ENCODE data around the gene C10orf71. TPM values are rescaled to one million over a fixed set of nuclear protein-coding genes. Genes with fewer than 3 reads are reported as not detected.

C10orf71 gene
- total RNA-seq, 1 donor from 2014 or later = not detected

DNA sequence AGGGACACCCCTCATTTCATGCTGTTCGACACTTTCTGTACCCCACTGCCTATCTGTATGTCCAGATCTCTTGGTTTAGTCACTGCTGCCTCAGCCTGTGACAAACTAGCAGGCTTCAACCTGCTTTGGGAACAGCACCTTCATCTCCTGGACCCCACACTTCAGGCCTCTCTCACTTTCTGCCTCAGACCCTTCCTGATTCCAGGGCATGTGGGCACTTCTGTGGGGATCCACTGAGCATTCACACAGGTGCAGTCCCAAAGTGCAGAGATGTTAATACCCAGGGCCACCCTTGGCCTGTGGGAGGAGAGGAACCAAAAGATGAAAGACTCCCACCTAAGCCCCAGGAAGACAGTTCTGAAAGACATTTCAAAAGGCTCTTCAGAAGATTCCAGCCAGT is 29.4 kb upstream of the C10orf71 start:
- TF ChIP-seq, protein P1, sequence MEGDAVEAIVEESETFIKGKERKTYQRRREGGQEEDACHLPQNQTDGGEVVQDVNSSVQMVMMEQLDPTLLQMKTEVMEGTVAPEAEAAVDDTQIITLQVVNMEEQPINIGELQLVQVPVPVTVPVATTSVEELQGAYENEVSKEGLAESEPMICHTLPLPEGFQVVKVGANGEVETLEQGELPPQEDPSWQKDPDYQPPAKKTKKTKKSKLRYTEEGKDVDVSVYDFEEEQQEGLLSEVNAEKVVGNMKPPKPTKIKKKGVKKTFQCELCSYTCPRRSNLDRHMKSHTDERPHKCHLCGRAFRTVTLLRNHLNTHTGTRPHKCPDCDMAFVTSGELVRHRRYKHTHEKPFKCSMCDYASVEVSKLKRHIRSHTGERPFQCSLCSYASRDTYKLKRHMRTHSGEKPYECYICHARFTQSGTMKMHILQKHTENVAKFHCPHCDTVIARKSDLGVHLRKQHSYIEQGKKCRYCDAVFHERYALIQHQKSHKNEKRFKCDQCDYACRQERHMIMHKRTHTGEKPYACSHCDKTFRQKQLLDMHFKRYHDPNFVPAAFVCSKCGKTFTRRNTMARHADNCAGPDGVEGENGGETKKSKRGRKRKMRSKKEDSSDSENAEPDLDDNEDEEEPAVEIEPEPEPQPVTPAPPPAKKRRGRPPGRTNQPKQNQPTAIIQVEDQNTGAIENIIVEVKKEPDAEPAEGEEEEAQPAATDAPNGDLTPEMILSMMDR (IDR thresholded peaks at IDR 0.05; ENCODE audit: insufficient read depth, low read depth, low read length) = no peak
- TF ChIP-seq EZH2 (IDR thresholded peaks at IDR 0.05; ENCODE audit: insufficient read depth, low read length) = no peak
- Mint-ChIP-seq H3K9me3 (ENCODE audit: unreplicated experiment) (peaks cover 19% of the 10 kb centered on the region), H3K4me1 (ENCODE audit: low read depth, unreplicated experiment) (peaks cover 6% of the 10 kb centered on the region), H3K4me3 (ENCODE audit: unreplicated experiment) (no peak overlapping the region), H3K27me3 (ENCODE audit: low read depth, unreplicated experiment) (peaks cover 8% of the 10 kb centered on the region), H3K36me3 (ENCODE audit: low read depth, unreplicated experiment) (no peaks in the 10 kb centered on the region), H3K27ac (ENCODE audit: unreplicated experiment) (no peak overlapping the region)
- H3K27me3 ChIP-seq (ENCODE audit: insufficient read depth, low read length) = no peaks in the 10 kb centered on the region
- no peak for DNase-seq (ENCODE audit: low read depth)
- no peaks in the 10 kb centered on the region for H4K20me1 ChIP-seq (ENCODE audit: insufficient read depth, low read length)
- H3K27ac ChIP-seq (ENCODE audit: low read depth, low read length) = no peak overlapping the region
- H3K9me3 ChIP-seq (ENCODE audit: insufficient read depth, low read depth, low read length) = no peaks in the 10 kb centered on the region
- no peaks in the 10 kb centered on the region for H3K79me2 ChIP-seq (ENCODE audit: insufficient read depth, low read length)
- H3K36me3 ChIP-seq (ENCODE audit: insufficient read depth, low read length) = no peaks in the 10 kb centered on the region
- H3K4me1 ChIP-seq (ENCODE audit: insufficient read depth, low read length) = no peaks in the 10 kb centered on the region
- H3K4me3 ChIP-seq (ENCODE audit: insufficient read depth, low read depth, low read length) = no peak overlapping the region
- no peak overlapping the region for H3K9ac ChIP-seq (ENCODE audit: low read length)
- H2AFZ ChIP-seq (ENCODE audit: low read depth, low read length) = no peak overlapping the region
- H3K4me2 ChIP-seq (ENCODE audit: low read length) = no peak overlapping the region
- FAIRE-seq = no peak

DNA sequence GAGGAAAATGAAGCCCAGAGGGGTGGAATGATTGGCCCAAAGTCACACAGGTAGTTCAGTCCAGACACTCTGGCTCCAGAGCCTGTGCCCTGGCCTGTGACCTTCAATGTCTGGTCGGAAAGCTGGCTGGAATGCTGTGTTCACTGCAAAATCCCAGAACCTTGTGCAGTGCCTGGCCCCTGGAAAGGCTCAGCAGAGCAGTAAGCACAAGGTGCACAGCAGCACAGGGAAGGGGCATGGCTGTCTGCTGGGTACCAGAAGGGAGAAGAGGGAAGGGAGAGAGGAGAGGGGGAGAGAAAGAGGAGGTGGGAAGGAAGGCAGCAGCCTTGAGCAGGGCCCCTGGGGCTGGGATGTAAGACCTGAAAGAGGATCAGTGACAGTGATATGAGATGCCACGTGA is 28.4 kb upstream of the C10orf71 start:
- no peak for TF ChIP-seq EZH2 (IDR thresholded peaks at IDR 0.05; ENCODE audit: insufficient read depth, low read length)
- TF ChIP-seq, protein P1 (IDR thresholded peaks at IDR 0.05; ENCODE audit: insufficient read depth, low read depth, low read length) = no peak
- DNase-seq (ENCODE audit: low read depth) = no peak
- Histone ChIP-seq H3K9ac (ENCODE audit: low read length) (no peak overlapping the region), H4K20me1 (ENCODE audit: insufficient read depth, low read length) (no peaks in the 10 kb centered on the region), H2AFZ (ENCODE audit: low read depth, low read length) (no peak overlapping the region), H3K36me3 (ENCODE audit: insufficient read depth, low read length) (no peaks in the 10 kb centered on the region), H3K79me2 (ENCODE audit: insufficient read depth, low read length) (no peaks in the 10 kb centered on the region), H3K4me1 (ENCODE audit: insufficient read depth, low read length) (no peaks in the 10 kb centered on the region), H3K9me3 (ENCODE audit: insufficient read depth, low read depth, low read length) (no peaks in the 10 kb centered on the region), H3K4me3 (ENCODE audit: insufficient read depth, low read depth, low read length) (no peak overlapping the region), H3K27me3 (ENCODE audit: insufficient read depth, low read length) (no peaks in the 10 kb centered on the region), H3K27ac (ENCODE audit: low read depth, low read length) (no peak overlapping the region), H3K4me2 (ENCODE audit: low read length) (no peak overlapping the region)
- no peak overlapping the region for H3K4me3 Mint-ChIP-seq (ENCODE audit: unreplicated experiment)
- H3K9me3 Mint-ChIP-seq (ENCODE audit: unreplicated experiment) = peaks cover 17% of the 10 kb centered on the region
- peaks cover 12% of the 10 kb centered on the region for H3K27me3 Mint-ChIP-seq (ENCODE audit: low read depth, unreplicated experiment)
- no peak for FAIRE-seq
- peaks cover 6% of the 10 kb centered on the region for H3K4me1 Mint-ChIP-seq (ENCODE audit: low read depth, unreplicated experiment)
- no peaks in the 10 kb centered on the region for H3K36me3 Mint-ChIP-seq (ENCODE audit: low read depth, unreplicated experiment)
- no peak overlapping the region for H3K27ac Mint-ChIP-seq (ENCODE audit: unreplicated experiment)

DNA sequence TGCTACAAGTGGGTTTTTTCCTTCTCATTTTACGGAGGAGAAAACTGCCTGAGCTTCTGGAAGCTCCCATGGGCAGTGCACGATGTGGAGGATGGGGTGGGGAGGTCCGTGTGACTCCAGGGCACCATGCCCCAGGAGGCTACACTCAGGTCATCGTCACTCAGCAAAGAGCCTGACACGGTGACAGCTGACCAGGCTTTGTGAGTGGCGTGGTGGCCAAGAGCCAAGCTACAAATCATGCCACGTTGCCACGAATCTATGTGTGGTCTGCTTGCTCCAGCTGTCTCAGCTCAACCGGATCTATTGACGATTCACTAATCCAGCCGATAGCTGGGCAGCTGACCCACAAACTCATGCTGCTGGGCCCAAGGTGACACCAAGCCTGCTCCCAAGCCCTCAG is 27.6 kb upstream of the C10orf71 start:
- TF ChIP-seq EZH2 (IDR thresholded peaks at IDR 0.05; ENCODE audit: insufficient read depth, low read length) = no peak
- TF ChIP-seq, protein P1 (IDR thresholded peaks at IDR 0.05; ENCODE audit: insufficient read depth, low read depth, low read length) = no peak
- H3K27ac Mint-ChIP-seq (ENCODE audit: unreplicated experiment) = no peak overlapping the region
- no peak overlapping the region for H3K4me3 Mint-ChIP-seq (ENCODE audit: unreplicated experiment)
- no peak overlapping the region for H3K4me2 ChIP-seq (ENCODE audit: low read length)
- no peaks in the 10 kb centered on the region for H3K36me3 ChIP-seq (ENCODE audit: insufficient read depth, low read length)
- no peaks in the 10 kb centered on the region for H3K79me2 ChIP-seq (ENCODE audit: insufficient read depth, low read length)
- H3K4me3 ChIP-seq (ENCODE audit: insufficient read depth, low read depth, low read length) = no peak overlapping the region
- no peak overlapping the region for H3K9ac ChIP-seq (ENCODE audit: low read length)
- H3K4me1 ChIP-seq (ENCODE audit: insufficient read depth, low read length) = no peaks in the 10 kb centered on the region
- H2AFZ ChIP-seq (ENCODE audit: low read depth, low read length) = no peak overlapping the region
- H4K20me1 ChIP-seq (ENCODE audit: insufficient read depth, low read length) = no peaks in the 10 kb centered on the region
- H3K9me3 ChIP-seq (ENCODE audit: insufficient read depth, low read depth, low read length) = no peaks in the 10 kb centered on the region
- peaks cover 20% of the 10 kb centered on the region for H3K27me3 Mint-ChIP-seq (ENCODE audit: low read depth, unreplicated experiment)
- peaks cover 6% of the 10 kb centered on the region for H3K4me1 Mint-ChIP-seq (ENCODE audit: low read depth, unreplicated experiment)
- H3K36me3 Mint-ChIP-seq (ENCODE audit: low read depth, unreplicated experiment) = no peaks in the 10 kb centered on the region
- H3K27ac ChIP-seq (ENCODE audit: low read depth, low read length) = no peak overlapping the region
- peaks cover 10% of the 10 kb centered on the region for H3K9me3 Mint-ChIP-seq (ENCODE audit: unreplicated experiment)
- no peak for DNase-seq (ENCODE audit: low read depth)
- H3K27me3 ChIP-seq (ENCODE audit: insufficient read depth, low read length) = no peaks in the 10 kb centered on the region
- no peak for FAIRE-seq

Data from astrocyte (in vitro differentiated cells and primary cell).